H54 (cell line): ENCODE measurements around the gene UCHL3.

Experiments
- DNase-seq: peaks from one replicate; pipeline ENCODE4 v3.0.0; 2011; ENCODE audit warnings: low spot score, mixed read lengths; ENCODE audit not compliant: insufficient read length
- FAIRE-seq: peaks from 3 replicates; lab custom pipeline; 2011; peaks lifted over from hg19 to GRCh38; lab: Jason Lieb, UNC
- POLR2A ChIP-seq: IDR thresholded peaks from 2 replicates; pipeline ENCODE4 v1.6.1; 2011; ENCODE audit warnings: low read depth, mild to moderate bottlenecking, low read length

Gene UCHL3

DNA sequence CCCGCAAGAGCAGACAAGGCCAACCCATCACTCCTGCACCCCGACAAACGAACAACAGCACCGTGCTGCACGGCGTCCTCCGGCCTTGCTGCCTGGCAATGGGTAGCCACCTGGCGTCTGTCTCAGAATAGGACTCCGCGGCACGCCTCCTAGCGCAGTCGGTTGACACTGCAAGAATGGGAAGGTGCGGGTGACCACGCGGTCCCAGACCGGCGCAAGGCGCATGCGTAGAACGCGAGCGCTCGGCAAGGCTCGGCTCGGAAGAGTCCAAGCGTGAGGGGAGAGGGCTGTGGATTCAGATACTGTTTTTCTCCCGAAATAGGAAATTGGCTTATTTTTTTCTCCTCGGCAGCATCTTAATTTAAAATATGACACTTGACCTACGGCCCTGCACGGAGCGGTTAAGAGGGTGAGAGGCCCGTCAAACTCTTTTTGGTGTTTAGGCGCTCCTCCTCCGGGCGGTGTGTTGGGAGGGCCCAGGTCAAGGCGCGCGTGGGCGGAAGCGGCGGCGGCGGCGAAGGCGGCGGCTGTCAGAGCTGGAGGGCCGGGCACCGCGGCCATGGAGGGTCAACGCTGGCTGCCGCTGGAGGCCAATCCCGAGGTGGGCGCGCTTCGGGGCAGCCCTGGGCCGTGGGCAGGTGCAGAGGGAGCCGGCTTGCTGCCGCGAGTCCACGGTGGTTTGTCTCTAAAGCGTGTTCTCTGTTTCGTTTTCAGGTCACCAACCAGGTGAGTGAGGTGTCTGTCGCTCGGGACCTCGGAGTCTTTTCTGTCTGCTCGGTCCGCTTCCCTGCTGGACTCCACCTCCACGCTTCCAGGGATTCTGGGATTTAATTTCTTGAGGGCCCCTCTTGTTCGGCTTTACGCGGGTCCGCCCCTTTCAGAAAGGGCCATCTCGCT, at the start of gene UCHL3:
Gene UCHL3 (plus strand): TSS at position 530 of the 897 bp plus-strand sequence. CDS start 30 bp downstream, at position 560.
- peak; percentile 98 for FAIRE-seq
- DNase-seq = peak; percentile 86
- TF ChIP-seq POLR2A = peak; percentile 81

GRCh38 chr13:75505327-75505726, 44.3 kb upstream of the UCHL3 start:
- no peak for FAIRE-seq
- DNase-seq = no peak
- no peak for TF ChIP-seq POLR2A

- no peak for DNase-seq
- no peak for FAIRE-seq
- TF ChIP-seq POLR2A = no peak
Measured at GRCh38 chr13:75506018-75506417, 43.6 kb upstream of the UCHL3 start.

- DNase-seq = no peak
- no peak for FAIRE-seq
- TF ChIP-seq POLR2A = no peak
Measured at GRCh38 chr13:75507027-75508001, 42.3 kb upstream of the UCHL3 start.

DNA sequence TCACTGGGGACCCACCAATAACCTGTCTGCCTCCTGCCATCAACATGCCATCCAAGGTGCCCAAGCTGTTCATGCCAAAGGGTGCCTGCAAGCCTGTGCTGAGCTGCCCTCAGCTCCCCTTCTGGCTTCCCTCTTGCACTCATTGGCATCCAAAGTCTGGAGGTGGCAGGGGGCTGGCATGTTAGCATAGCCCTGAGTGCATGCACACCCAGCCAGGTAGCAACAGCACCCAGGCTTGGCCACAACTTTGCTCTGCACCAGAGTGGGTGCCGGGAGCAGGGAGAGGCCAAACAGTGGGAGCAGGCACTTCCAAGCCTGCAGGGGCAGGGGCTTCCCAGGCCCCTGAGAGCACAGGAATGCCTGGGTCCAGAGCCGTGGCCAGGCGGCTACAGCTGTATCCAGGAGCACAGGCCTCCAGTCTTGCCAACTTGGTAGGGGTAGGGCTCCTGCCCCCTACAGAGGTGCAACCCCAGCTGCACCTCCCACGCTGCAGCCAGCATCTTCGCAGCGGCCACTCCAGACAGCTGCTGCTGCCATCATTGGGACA, 41.5 kb upstream of the UCHL3 start:
- DNase-seq (no peak), FAIRE-seq (no peak)
- no peak for TF ChIP-seq POLR2A

GRCh38 chr13:75511051-75511625, 38.5 kb upstream of the UCHL3 start:
- TF ChIP-seq POLR2A = no peak

GRCh38 chr13:75512253-75512652, 37.3 kb upstream of the UCHL3 start:
- no peak for TF ChIP-seq POLR2A
- no peak for DNase-seq
- FAIRE-seq = no peak

More at GRCh38 chr13:75511051-75511625, 38.5 kb upstream of the UCHL3 start:
- DNase-seq = no peak
- FAIRE-seq = no peak

DNA sequence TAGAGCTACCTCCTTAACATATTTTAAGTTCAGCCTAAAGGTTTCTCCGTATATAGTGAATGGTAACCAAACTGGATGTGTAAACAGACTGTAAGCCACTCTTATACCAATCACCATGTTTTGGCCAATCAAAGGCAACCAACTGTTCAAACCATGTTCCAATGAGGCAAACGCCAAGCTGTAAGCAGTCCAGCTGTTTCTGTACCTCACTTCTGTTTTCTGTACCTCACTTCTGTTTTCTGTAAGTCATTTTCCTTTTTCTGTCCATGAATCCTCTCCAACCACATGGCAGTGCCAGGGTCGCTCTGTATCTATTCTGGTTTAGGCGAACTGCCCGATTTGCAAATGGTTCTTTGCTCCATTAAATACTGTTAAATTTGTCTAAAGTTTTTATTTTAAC, 36.3 kb upstream of the UCHL3 start:
- no peak for FAIRE-seq
- TF ChIP-seq POLR2A = no peak
- DNase-seq = no peak

GRCh38 chr13:75514080-75514995, 35.3 kb upstream of the UCHL3 start:
- FAIRE-seq = no peak

DNA sequence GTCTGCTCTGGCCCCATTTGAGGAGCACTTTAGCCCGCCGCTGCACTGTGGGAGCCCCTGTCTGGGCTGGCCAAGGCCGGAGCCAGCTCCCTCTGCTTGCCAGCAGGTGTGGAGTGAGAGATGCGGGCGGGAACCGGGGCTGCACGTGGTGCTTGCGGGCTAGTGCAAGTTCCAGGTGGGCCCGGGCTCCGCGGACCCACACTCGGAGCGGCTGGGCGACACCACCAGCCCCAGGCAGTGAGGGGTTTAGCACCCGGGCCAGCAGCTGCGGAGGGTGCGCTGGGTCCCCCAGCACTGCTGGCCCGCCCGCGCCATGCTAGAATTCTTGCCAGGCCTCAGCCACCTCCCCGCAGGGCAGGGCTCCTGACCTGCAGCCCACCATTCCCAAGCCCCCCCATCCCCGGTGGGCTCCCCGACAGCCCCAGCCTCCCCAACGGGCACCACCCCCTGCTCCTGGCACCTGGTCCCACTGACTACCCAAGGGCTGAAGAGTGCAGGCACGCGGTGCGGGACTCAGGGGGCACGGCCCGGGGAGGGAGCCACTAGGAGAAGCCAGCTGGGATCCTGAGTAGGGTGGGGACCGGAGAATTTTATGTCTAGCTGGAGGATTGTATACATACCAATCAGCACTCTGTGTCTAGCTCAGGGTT, 31.0 kb upstream of the UCHL3 start:
- FAIRE-seq (no peak), DNase-seq (no peak)
- no peak for TF ChIP-seq POLR2A

More at GRCh38 chr13:75514080-75514995, 35.3 kb upstream of the UCHL3 start:
- no peak for DNase-seq
- TF ChIP-seq POLR2A = no peak

DNA sequence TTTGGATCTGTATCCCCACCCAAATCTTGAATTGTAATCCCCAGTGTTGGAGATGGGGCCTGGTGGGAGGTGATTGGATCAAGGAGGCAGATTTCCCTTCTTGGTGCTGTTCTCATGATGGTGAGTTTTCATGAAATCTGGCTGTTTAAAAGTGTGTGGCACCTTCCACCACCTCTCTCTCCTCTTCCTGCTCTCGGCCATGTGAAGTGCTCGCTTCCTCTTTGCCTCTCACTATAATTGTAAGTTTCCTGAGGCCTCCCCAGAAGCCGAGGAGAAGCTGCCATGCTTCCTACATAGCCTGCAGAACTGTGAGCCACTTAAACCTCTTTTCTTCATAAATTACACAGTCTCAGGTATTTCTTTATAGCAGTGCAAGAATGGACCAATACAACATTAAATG, 27.6 kb upstream of the UCHL3 start:
- DNase-seq = no peak
- no peak for FAIRE-seq
- TF ChIP-seq POLR2A = no peak

- DNase-seq = no peak
- FAIRE-seq = no peak
- no peak for TF ChIP-seq POLR2A
Measured at GRCh38 chr13:75530549-75530961, 19.0 kb upstream of the UCHL3 start.
